Thoracic aorta (tissue), 2 donors: ENCODE data around the gene GRB7. TPM values are rescaled to one million over a fixed set of nuclear protein-coding genes. Genes with fewer than 3 reads are reported as not detected.
A peak's percentile ranks its signal among the peaks of the same experiment; 100 is the strongest.

Experiments used
- ATAC-seq: fragments of 150-250 bp; one replicate; pipeline ENCODE4 v1.8.0; 2017; ENCODE audit warnings: low read depth; ENCODE audit not compliant: insufficient number of reproducible peaks, low FRiP score
- DNase-seq: peaks from one replicate; pipeline ENCODE4 v3.0.0-alpha.2; 2020; ENCODE audit warnings: low spot score
- H3K27ac ChIP-seq, 2 donors: fragments of 200-600 bp; sonication (generic); 1 replicate in 1 of 2; 2 replicates in 1 of 2; pipeline ENCODE4 v1.5.1; 2016; ENCODE audit warnings: mild to moderate bottlenecking in 2 of 2, moderate library complexity in 2 of 2
- H3K27me3 ChIP-seq: fragments of 200-600 bp; sonication (generic); replicated peaks from 2 replicates; pipeline ENCODE4 v1.6.0; 2016; ENCODE audit warnings: mild to moderate bottlenecking; ENCODE audit not compliant: insufficient read depth
- H3K36me3 ChIP-seq: fragments of 200-600 bp; sonication (generic); one replicate; pipeline ENCODE4 v1.5.1; 2016
- H3K4me1 ChIP-seq, 2 donors: fragments of 200-600 bp; sonication (generic); 1 replicate in 1 of 2; 2 replicates in 1 of 2; pipeline versions ENCODE4 v1.5.1 to v1.6.0; 2016; ENCODE audit warnings: low read depth in 2 of 2, mild to moderate bottlenecking in 1 of 2; ENCODE audit not compliant: control insufficient read depth in 1 of 2
- H3K4me3 ChIP-seq: fragments of 200-600 bp; sonication (generic); 2 replicates; pipeline ENCODE4 v1.5.1; 2016; ENCODE audit warnings: mild to moderate bottlenecking
- H3K9me3 ChIP-seq: fragments of 200-600 bp; sonication (generic); 2 replicates; pipeline ENCODE4 v1.5.1; 2016
- total RNA-seq, 2 donors: library from RNA; depleted of rRNA; stranded (reverse); fragments of >200 nt; gene quantifications; one replicate each; pipeline versions ENCODE4 v1.1.0 to v1.2.3, GENCODE V29; 2016
- TF ChIP-seq, protein P1 (sequence below): fragments of 200-600 bp; sonication (generic); IDR thresholded peaks from one replicate; pipeline ENCODE4 v1.5.1; 2019; ENCODE audit warnings: antibody characterized with exemption

The GRB7 gene
- total RNA-seq, 2 donors from 2014 or later = 0.85 to 1.4 TPM

DNA sequence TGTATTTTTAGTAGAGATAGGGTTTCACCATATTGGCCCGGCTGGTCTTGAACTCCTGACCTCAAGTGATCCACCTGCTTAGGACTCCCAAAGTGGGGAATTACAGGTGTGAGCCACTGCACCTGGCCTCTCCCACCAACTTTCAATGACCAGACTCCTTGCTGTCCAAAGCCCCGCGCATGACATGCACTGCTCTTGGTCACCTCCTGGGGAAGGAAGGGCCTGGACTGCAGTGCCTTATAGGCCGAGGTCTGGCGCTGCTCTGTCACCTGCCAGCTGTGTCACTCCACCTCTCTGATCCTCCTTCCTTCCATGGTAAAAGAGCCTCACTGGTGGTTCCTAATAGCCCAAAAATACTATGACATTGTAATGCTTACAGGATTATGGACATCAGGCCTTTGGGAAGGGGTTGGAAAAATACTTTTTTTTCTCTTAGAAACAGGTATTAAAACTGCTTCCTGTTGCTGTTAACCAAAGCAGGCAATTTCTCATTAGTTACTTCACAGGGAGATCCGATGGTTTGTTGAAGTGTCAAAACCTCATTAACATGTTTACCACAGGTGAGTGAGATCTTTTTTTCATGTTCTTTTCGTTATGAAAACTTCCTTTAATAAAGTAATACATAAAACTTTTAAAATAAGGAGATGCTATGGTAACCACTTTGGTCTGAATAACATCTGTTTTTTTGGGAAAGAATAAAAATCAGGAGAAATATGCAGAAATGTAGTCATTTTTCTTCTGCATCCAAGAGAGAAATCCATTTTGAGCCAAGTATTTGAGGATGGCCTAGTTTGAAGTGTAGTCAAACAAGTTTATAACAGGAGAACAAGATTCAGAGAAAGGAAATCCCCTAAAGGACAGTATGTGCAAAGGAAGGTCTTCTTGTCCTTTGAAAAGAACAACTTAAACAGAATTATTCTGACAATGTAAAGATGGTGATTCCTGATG, 35.5 kb downstream of the GRB7 start:
- Histone ChIP-seq H3K27me3 (no peaks in the 10 kb centered on the region), H3K27ac (no peak overlapping the region), H3K4me3 (no peak overlapping the region), H3K9me3 (no peaks in the 10 kb centered on the region), H3K4me1 (no peaks in the 10 kb centered on the region), H3K36me3 (no peaks in the 10 kb centered on the region)
- TF ChIP-seq, protein P1, sequence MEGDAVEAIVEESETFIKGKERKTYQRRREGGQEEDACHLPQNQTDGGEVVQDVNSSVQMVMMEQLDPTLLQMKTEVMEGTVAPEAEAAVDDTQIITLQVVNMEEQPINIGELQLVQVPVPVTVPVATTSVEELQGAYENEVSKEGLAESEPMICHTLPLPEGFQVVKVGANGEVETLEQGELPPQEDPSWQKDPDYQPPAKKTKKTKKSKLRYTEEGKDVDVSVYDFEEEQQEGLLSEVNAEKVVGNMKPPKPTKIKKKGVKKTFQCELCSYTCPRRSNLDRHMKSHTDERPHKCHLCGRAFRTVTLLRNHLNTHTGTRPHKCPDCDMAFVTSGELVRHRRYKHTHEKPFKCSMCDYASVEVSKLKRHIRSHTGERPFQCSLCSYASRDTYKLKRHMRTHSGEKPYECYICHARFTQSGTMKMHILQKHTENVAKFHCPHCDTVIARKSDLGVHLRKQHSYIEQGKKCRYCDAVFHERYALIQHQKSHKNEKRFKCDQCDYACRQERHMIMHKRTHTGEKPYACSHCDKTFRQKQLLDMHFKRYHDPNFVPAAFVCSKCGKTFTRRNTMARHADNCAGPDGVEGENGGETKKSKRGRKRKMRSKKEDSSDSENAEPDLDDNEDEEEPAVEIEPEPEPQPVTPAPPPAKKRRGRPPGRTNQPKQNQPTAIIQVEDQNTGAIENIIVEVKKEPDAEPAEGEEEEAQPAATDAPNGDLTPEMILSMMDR = no peak
- no peak for ATAC-seq
- DNase-seq = no peak

DNA sequence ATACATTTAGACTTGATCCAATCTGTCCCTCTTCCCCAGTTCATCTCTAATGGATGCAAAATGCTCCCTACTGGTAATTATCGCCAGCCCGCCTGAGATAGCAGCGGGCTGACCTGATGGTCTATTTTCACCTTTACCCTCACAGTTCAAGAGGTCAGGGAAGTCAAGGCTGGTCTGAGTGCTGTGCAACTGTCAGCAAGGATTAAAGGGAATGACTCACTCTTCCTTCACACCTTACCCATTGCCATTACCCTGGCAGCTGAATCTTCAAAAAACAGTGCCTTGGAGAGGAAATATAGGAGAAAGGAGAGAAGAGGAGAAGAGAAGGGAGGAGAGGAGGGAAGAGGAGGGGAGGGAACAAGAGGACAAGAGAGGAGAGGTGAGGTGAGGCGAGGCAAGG, 36.3 kb downstream of the GRB7 start:
- TF ChIP-seq, protein P1 = no peak
- no peaks in the 10 kb centered on the region for H3K36me3 ChIP-seq
- no peak for DNase-seq
- no peak overlapping the region for H3K4me3 ChIP-seq
- ATAC-seq = no peak
- no peak overlapping the region for H3K27ac ChIP-seq
- no peaks in the 10 kb centered on the region for H3K27me3 ChIP-seq
- no peaks in the 10 kb centered on the region for H3K4me1 ChIP-seq
- H3K9me3 ChIP-seq = no peaks in the 10 kb centered on the region

- Histone ChIP-seq H3K36me3 (no peaks in the 10 kb centered on the region), H3K27me3 (peaks cover 4% of the 10 kb centered on the region), H3K4me1 (no peaks in the 10 kb centered on the region), H3K27ac (no peak overlapping the region), H3K9me3 (no peaks in the 10 kb centered on the region), H3K4me3 (no peak overlapping the region)
- TF ChIP-seq, protein P1 = no peak
- no peak for ATAC-seq
- DNase-seq = no peak
These were observed 37.3 kb downstream of the GRB7 start for GRCh38 chr17:39775031-39775430.

DNA sequence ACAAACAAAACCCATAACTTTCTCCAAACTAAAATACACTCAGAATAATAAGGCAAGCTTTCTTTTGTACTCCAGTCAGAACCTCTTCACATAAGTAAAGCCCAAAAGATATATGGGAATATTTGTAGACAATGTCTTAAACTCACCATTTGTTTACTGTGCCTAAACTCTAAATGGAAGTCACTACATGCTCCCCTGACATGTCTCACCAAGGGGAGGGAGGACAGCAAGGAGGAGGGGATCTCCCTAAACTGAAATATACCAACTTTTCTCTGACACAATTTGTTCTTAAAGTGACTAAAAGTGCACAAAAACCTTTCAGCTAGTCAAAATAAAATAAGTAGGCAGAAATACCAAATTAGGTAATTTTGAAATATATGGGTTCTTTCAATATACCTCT, 38.5 kb downstream of the GRB7 start:
- Histone ChIP-seq H3K4me3 (peak overlapping the region; percentile 4), H3K9me3 (no peaks in the 10 kb centered on the region), H3K27me3 (peaks cover 4% of the 10 kb centered on the region), H3K4me1 (no peaks in the 10 kb centered on the region), H3K36me3 (no peaks in the 10 kb centered on the region), H3K27ac (no peak overlapping the region)
- no peak for ATAC-seq
- TF ChIP-seq, protein P1 = no peak
- DNase-seq = no peak

DNA sequence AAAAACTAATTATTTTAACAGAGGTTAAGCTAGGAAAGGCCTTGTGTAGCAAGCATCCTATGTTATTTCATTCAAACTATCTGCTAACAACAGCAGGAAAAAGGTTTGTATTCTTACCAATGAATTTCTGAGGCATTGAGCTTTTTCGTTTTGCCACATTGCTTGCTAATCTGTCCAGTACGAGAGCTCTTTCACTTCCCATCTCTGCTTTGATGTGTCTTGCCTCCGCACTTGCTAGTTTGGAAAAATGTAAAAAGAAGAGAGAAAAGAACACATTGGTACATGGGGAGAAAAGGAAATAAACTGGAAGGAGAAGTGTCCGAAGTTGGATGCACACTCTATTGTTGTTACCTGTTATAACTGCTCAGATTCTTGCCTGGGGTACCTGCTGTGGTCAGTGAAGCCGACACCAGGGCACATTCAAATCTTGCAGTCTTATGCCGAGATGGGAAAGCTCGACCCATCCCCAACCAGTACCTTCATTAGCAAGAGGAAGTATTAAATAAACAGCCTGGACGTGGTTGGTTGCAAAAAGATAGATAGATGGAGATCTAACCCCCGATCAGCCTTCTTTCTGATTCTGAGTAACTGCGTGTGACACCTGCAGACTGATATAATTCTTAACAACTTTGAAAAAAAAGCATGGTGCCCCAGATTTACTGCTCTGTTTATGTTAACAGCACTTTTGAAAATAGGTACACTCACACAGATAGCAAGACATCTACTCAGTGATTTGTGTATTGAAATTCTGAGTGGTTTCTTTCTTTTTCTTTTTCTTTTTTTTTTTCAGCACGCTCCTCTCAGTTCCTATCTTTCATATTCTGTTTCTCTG, 40.0 kb downstream of the GRB7 start:
- Histone ChIP-seq H3K4me3 (no peak overlapping the region), H3K36me3 (no peaks in the 10 kb centered on the region), H3K27ac (no peak overlapping the region), H3K27me3 (peaks cover 4% of the 10 kb centered on the region), H3K4me1 (peaks cover 0 to 4% of the 10 kb centered on the region in 2 donors), H3K9me3 (no peaks in the 10 kb centered on the region)
- TF ChIP-seq, protein P1 = no peak
- DNase-seq (no peak), ATAC-seq (no peak)
